ENCODE results near the gene MAPK1.

MAPK1 gene

GRCh38 chr22:21758091-21758864 lies 109.2 kb downstream of the MAPK1 start:
- no peaks in the 10 kb centered on the region for H3K79me2 ChIP-seq (ENCODE audit: low read length)
- no peaks in the 10 kb centered on the region for H3K27me3 ChIP-seq (replicated peaks; ENCODE audit: insufficient read depth, low read length)
- peaks cover 6% of the 10 kb centered on the region; the same call in 1 of the 2 replicates for H3K4me1 ChIP-seq (ENCODE audit: low read length)
- no peak overlapping the region for H3K4me3 ChIP-seq (ENCODE audit: low read length)
- no peak for DNase-seq
- H3K4me2 ChIP-seq (ENCODE audit: low read depth, low read length): no peak overlapping the region
- TF ChIP-seq EZH2 (optimal IDR thresholded peaks at IDR 0.05; ENCODE audit: low read depth, low read length): no peak
- no peak for TF ChIP-seq CTCF (IDR thresholded peaks at IDR 0.05; ENCODE audit: low read length)
- TF ChIP-seq EZH2phosphoT487 (IDR thresholded peaks at IDR 0.05; ENCODE audit: low read length): no peak
- peaks cover 13% of the 10 kb centered on the region for H3F3A ChIP-seq (ENCODE audit: insufficient read depth, low read length)
- H3K9ac ChIP-seq (ENCODE audit: low read length): no peak overlapping the region
- H2AFZ ChIP-seq (ENCODE audit: low read length): no peak overlapping the region
- H3K9me3 ChIP-seq (replicated peaks; ENCODE audit: insufficient read depth, low read length): no peaks in the 10 kb centered on the region
- no peaks in the 10 kb centered on the region for H3K36me3 ChIP-seq (replicated peaks; ENCODE audit: insufficient read depth, low read length)
- H3K27ac ChIP-seq (ENCODE audit: low read length): no peak overlapping the region
- no peaks in the 10 kb centered on the region for H4K20me1 ChIP-seq (ENCODE audit: insufficient read depth, low read length)
- H3K9me2 ChIP-seq (replicated peaks; ENCODE audit: insufficient read depth, low read length): no peaks in the 10 kb centered on the region

- Histone ChIP-seq H2AFZ (ENCODE audit: low read length) (no peak overlapping the region), H3K27ac (ENCODE audit: low read length) (no peak overlapping the region), H3F3A (ENCODE audit: insufficient read depth, low read length) (peaks cover 7% of the 10 kb centered on the region), H3K36me3 (replicated peaks; ENCODE audit: insufficient read depth, low read length) (no peaks in the 10 kb centered on the region), H3K4me2 (ENCODE audit: low read depth, low read length) (no peak overlapping the region), H4K20me1 (ENCODE audit: insufficient read depth, low read length) (no peaks in the 10 kb centered on the region), H3K79me2 (ENCODE audit: low read length) (no peaks in the 10 kb centered on the region), H3K9ac (ENCODE audit: low read length) (no peak overlapping the region), H3K27me3 (replicated peaks; ENCODE audit: insufficient read depth, low read length) (no peaks in the 10 kb centered on the region), H3K4me3 (ENCODE audit: low read length) (no peak overlapping the region), H3K9me2 (replicated peaks; ENCODE audit: insufficient read depth, low read length) (no peaks in the 10 kb centered on the region), H3K4me1 (ENCODE audit: low read length) (no peaks in the 10 kb centered on the region), H3K9me3 (replicated peaks; ENCODE audit: insufficient read depth, low read length) (no peaks in the 10 kb centered on the region)
- TF ChIP-seq EZH2 (optimal IDR thresholded peaks at IDR 0.05; ENCODE audit: low read depth, low read length) (no peak), EZH2phosphoT487 (IDR thresholded peaks at IDR 0.05; ENCODE audit: low read length) (no peak), CTCF (IDR thresholded peaks at IDR 0.05; ENCODE audit: low read length) (no peak)
- no peak for DNase-seq
Observed at GRCh38 chr22:21755851-21756284, 111.6 kb downstream of the MAPK1 start.

GRCh38 chr22:21754523-21754922 lies 112.9 kb downstream of the MAPK1 start:
- no peak for TF ChIP-seq CTCF (IDR thresholded peaks at IDR 0.05; ENCODE audit: low read length)
- no peaks in the 10 kb centered on the region for H3K4me1 ChIP-seq (ENCODE audit: low read length)
- no peaks in the 10 kb centered on the region for H4K20me1 ChIP-seq (ENCODE audit: insufficient read depth, low read length)
- no peak overlapping the region for H3K4me2 ChIP-seq (ENCODE audit: low read depth, low read length)
- H3F3A ChIP-seq (ENCODE audit: insufficient read depth, low read length): no peaks in the 10 kb centered on the region
- no peak overlapping the region for H3K27ac ChIP-seq (ENCODE audit: low read length)
- H3K4me3 ChIP-seq (ENCODE audit: low read length): no peak overlapping the region
- H3K27me3 ChIP-seq (replicated peaks; ENCODE audit: insufficient read depth, low read length): no peaks in the 10 kb centered on the region
- no peak overlapping the region for H3K9ac ChIP-seq (ENCODE audit: low read length)
- no peaks in the 10 kb centered on the region for H3K9me2 ChIP-seq (replicated peaks; ENCODE audit: insufficient read depth, low read length)
- H3K36me3 ChIP-seq (replicated peaks; ENCODE audit: insufficient read depth, low read length): no peaks in the 10 kb centered on the region
- DNase-seq: no peak
- no peak overlapping the region for H2AFZ ChIP-seq (ENCODE audit: low read length)
- no peaks in the 10 kb centered on the region for H3K79me2 ChIP-seq (ENCODE audit: low read length)
- H3K9me3 ChIP-seq (replicated peaks; ENCODE audit: insufficient read depth, low read length): no peaks in the 10 kb centered on the region

Data from MM.1S (cell line).